ENCODE results near the gene SBK1.

The SBK1 gene

DNA sequence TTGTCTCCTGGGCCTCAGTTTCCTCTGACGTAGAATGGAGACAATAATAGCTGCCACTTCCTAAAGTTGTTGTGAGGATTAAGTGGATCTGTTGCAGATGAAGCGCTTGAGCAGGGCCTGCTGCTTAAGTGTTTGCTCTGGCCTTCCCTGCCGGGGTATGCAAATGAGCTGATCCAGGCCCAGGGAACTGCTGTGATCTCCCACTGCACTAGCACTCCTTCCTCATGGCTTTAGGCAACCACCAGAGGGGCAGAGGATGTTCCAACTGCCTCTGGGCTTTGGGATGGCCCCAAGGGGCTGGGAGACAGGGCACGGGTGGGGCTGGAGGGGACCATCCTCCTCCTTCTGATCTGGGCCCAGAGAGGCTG lies 6.2 kb downstream of the SBK1 start:
- Histone ChIP-seq H3K9me3 (ENCODE audit: insufficient read depth, low read length) (no peaks in the 10 kb centered on the region), H3K9ac (ENCODE audit: insufficient read length, low read depth) (peak overlapping the region; percentile 4), H3K4me3 (ENCODE audit: insufficient read length, low read depth) (no peak overlapping the region), H3K4me1 (ENCODE audit: insufficient read depth, insufficient read length) (peaks cover 31% of the 10 kb centered on the region), H3K36me3 (ENCODE audit: insufficient read depth, insufficient read length, low read length) (peaks cover 3% of the 10 kb centered on the region), H3K27me3 (ENCODE audit: insufficient read depth, insufficient read length) (no peaks in the 10 kb centered on the region)
- no peak for TF ChIP-seq ZNF274 (IDR thresholded peaks at IDR 0.05; ENCODE audit: low read depth, low read length)
- no peak for DNase-seq (ENCODE audit: low read depth, low spot score)

GRCh38 chr16:28300327-28300726 lies 8.0 kb downstream of the SBK1 start:
- Histone ChIP-seq H3K36me3 (ENCODE audit: insufficient read depth, insufficient read length, low read length) (no peaks in the 10 kb centered on the region), H3K4me1 (ENCODE audit: insufficient read depth, insufficient read length) (peaks cover 19% of the 10 kb centered on the region), H3K4me3 (ENCODE audit: insufficient read length, low read depth) (no peak overlapping the region), H3K9me3 (ENCODE audit: insufficient read depth, low read length) (no peaks in the 10 kb centered on the region), H3K27me3 (ENCODE audit: insufficient read depth, insufficient read length) (no peaks in the 10 kb centered on the region), H3K9ac (ENCODE audit: insufficient read length, low read depth) (no peak overlapping the region)
- no peak for DNase-seq (ENCODE audit: low read depth, low spot score)
- TF ChIP-seq ZNF274 (IDR thresholded peaks at IDR 0.05; ENCODE audit: low read depth, low read length) (no peak), YY1 (IDR thresholded peaks at IDR 0.05; ENCODE audit: insufficient read depth, insufficient read length) (no peak), SUZ12 (IDR thresholded peaks at IDR 0.05; ENCODE audit: extremely low read depth, insufficient read depth, insufficient read length) (no peak)

DNA sequence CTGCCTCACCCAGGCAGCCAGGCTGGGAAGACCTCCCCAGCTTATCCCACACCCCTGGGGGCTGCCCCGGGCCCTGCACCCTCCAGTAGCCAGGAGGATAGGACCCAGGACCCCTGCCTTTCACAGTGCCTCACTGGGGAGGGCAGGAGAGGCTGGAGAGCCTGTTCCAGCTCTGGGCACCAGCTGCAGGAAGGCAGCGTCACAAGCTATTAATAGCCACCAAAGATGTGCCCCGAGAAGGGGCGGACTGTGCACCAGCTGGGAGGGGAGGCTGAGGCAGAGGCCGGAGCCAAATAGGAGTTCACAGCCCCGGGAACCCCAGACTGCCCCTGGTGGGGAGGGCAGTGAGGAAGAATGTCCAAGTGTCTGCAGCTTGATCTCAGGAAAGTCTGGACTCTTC lies 8.8 kb downstream of the SBK1 start:
- Histone ChIP-seq H3K9ac (ENCODE audit: insufficient read length, low read depth) (peak overlapping the region; percentile 27), H3K4me1 (ENCODE audit: insufficient read depth, insufficient read length) (peaks cover 19% of the 10 kb centered on the region), H3K36me3 (ENCODE audit: insufficient read depth, insufficient read length, low read length) (no peaks in the 10 kb centered on the region), H3K9me3 (ENCODE audit: insufficient read depth, low read length) (no peaks in the 10 kb centered on the region), H3K4me3 (ENCODE audit: insufficient read length, low read depth) (no peak overlapping the region), H3K27me3 (ENCODE audit: insufficient read depth, insufficient read length) (no peaks in the 10 kb centered on the region)
- no peak for TF ChIP-seq ZNF274 (IDR thresholded peaks at IDR 0.05; ENCODE audit: low read depth, low read length)
- no peak for TF ChIP-seq YY1 (IDR thresholded peaks at IDR 0.05; ENCODE audit: insufficient read depth, insufficient read length)
- no peak for TF ChIP-seq SUZ12 (IDR thresholded peaks at IDR 0.05; ENCODE audit: extremely low read depth, insufficient read depth, insufficient read length)
- no peak for DNase-seq (ENCODE audit: low read depth, low spot score)

DNA sequence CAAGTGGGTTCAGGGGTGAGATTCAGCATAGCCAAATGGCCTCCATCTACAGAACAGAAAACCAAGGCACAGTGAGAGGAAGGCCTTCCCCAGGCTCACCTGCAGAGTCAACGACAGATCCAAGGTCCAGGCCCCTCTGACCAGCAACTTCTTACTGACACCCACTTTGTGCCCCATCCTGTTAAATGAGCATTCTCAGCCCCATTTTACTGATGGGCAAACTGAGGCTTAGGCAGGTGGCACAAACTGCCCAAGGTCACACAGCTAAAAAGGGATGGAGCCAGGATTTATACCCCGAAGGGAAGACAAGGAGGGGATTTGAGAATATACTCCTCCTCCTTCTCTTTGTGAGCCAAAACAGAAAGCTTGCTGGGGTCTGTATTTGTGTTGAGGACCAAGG lies 9.3 kb downstream of the SBK1 start:
- Histone ChIP-seq H3K4me3 (ENCODE audit: insufficient read length, low read depth) (no peak overlapping the region), H3K9ac (ENCODE audit: insufficient read length, low read depth) (peak overlapping the region; percentile 27), H3K4me1 (ENCODE audit: insufficient read depth, insufficient read length) (peaks cover 19% of the 10 kb centered on the region), H3K27me3 (ENCODE audit: insufficient read depth, insufficient read length) (no peaks in the 10 kb centered on the region), H3K36me3 (ENCODE audit: insufficient read depth, insufficient read length, low read length) (no peaks in the 10 kb centered on the region), H3K9me3 (ENCODE audit: insufficient read depth, low read length) (no peaks in the 10 kb centered on the region)
- DNase-seq (ENCODE audit: low read depth, low spot score), result no peak
- TF ChIP-seq YY1 (IDR thresholded peaks at IDR 0.05; ENCODE audit: insufficient read depth, insufficient read length) (no peak), SUZ12 (IDR thresholded peaks at IDR 0.05; ENCODE audit: extremely low read depth, insufficient read depth, insufficient read length) (no peak), ZNF274 (IDR thresholded peaks at IDR 0.05; ENCODE audit: low read depth, low read length) (no peak)

- no peaks in the 10 kb centered on the region for H3K36me3 ChIP-seq (ENCODE audit: insufficient read depth, insufficient read length, low read length)
- no peak for TF ChIP-seq YY1 (IDR thresholded peaks at IDR 0.05; ENCODE audit: insufficient read depth, insufficient read length)
- TF ChIP-seq SUZ12 (IDR thresholded peaks at IDR 0.05; ENCODE audit: extremely low read depth, insufficient read depth, insufficient read length), result no peak
- TF ChIP-seq ZNF274 (IDR thresholded peaks at IDR 0.05; ENCODE audit: low read depth, low read length), result no peak
- no peak for DNase-seq (ENCODE audit: low read depth, low spot score)
Observed at GRCh38 chr16:28303132-28303531, 10.8 kb downstream of the SBK1 start.

DNA sequence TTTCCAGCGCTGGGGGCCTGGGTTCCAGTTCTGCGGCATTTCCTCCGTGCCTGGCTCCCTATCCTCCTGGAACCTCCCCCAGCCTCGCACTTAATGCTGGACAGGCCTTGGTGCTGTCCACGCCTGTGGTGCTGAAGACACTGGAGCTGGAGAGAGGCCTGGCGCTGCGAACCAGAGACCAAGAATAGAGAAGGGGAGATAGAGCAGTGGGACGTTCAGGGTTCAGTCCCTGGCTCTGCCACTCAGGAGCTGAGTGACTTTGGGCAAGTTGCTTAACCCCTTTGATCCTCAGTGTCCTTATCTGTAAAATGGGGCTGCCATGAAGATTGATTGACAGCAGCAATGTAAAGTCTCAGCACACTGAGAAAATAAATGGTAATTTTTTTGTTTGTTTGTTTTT lies 11.9 kb downstream of the SBK1 start:
- no peak overlapping the region for H3K4me3 ChIP-seq (ENCODE audit: insufficient read length, low read depth)
- H3K36me3 ChIP-seq (ENCODE audit: insufficient read depth, insufficient read length, low read length), result no peaks in the 10 kb centered on the region
- H3K4me1 ChIP-seq (ENCODE audit: insufficient read depth, insufficient read length), result peaks cover 2% of the 10 kb centered on the region
- H3K27me3 ChIP-seq (ENCODE audit: insufficient read depth, insufficient read length), result no peaks in the 10 kb centered on the region
- no peaks in the 10 kb centered on the region for H3K9me3 ChIP-seq (ENCODE audit: insufficient read depth, low read length)
- no peak overlapping the region for H3K9ac ChIP-seq (ENCODE audit: insufficient read length, low read depth)
- no peak for TF ChIP-seq SUZ12 (IDR thresholded peaks at IDR 0.05; ENCODE audit: extremely low read depth, insufficient read depth, insufficient read length)
- TF ChIP-seq ZNF274 (IDR thresholded peaks at IDR 0.05; ENCODE audit: low read depth, low read length), result no peak
- TF ChIP-seq YY1 (IDR thresholded peaks at IDR 0.05; ENCODE audit: insufficient read depth, insufficient read length), result no peak
- DNase-seq (ENCODE audit: low read depth, low spot score), result no peak

More at GRCh38 chr16:28303132-28303531, 10.8 kb downstream of the SBK1 start:
- Histone ChIP-seq H3K9me3 (ENCODE audit: insufficient read depth, low read length) (no peaks in the 10 kb centered on the region), H3K9ac (ENCODE audit: insufficient read length, low read depth) (no peak overlapping the region), H3K27me3 (ENCODE audit: insufficient read depth, insufficient read length) (no peaks in the 10 kb centered on the region), H3K4me1 (ENCODE audit: insufficient read depth, insufficient read length) (peaks cover 11% of the 10 kb centered on the region), H3K4me3 (ENCODE audit: insufficient read length, low read depth) (no peak overlapping the region)

DNA sequence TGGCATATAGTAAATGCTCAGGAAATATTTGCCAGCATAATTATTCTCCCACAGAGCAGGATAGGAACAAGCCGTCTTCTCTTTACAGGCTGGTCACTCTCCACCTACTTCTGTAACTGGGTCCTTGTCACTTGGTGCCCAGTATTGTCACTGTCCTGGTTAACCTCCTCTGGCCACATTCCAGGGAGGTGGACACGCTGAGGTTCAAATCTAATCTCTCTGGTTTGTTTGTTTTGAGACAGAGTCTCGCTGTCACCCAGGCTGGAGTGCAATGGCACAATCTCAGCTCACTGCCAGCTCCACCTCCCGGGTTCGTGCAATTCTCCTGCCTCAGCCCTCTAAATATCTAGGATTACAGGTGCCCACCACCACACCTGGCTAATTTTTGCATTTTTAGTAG lies 15.6 kb downstream of the SBK1 start:
- no peaks in the 10 kb centered on the region for H3K9me3 ChIP-seq (ENCODE audit: insufficient read depth, low read length)
- no peak overlapping the region for H3K9ac ChIP-seq (ENCODE audit: insufficient read length, low read depth)
- H3K4me1 ChIP-seq (ENCODE audit: insufficient read depth, insufficient read length), result peaks cover 5% of the 10 kb centered on the region
- no peak overlapping the region for H3K4me3 ChIP-seq (ENCODE audit: insufficient read length, low read depth)
- DNase-seq (ENCODE audit: low read depth, low spot score), result no peak
- no peaks in the 10 kb centered on the region for H3K36me3 ChIP-seq (ENCODE audit: insufficient read depth, insufficient read length, low read length)
- no peak for TF ChIP-seq SUZ12 (IDR thresholded peaks at IDR 0.05; ENCODE audit: extremely low read depth, insufficient read depth, insufficient read length)
- TF ChIP-seq YY1 (IDR thresholded peaks at IDR 0.05; ENCODE audit: insufficient read depth, insufficient read length), result no peak
- no peak for TF ChIP-seq ZNF274 (IDR thresholded peaks at IDR 0.05; ENCODE audit: low read depth, low read length)
- H3K27me3 ChIP-seq (ENCODE audit: insufficient read depth, insufficient read length), result no peaks in the 10 kb centered on the region

All from NT2/D1 (cell line).